GM18511 (cell line): ENCODE results near the gene SH3BGR.

Experiments
- ATAC-seq: cut with Tn5 transposase; IDR thresholded peaks from one replicate; pipeline ENCODE4 v1.9.1; 2021; ENCODE audit warnings: mild to moderate bottlenecking, moderate library complexity; ENCODE audit not compliant: unreplicated experiment

Gene SH3BGR

DNA sequence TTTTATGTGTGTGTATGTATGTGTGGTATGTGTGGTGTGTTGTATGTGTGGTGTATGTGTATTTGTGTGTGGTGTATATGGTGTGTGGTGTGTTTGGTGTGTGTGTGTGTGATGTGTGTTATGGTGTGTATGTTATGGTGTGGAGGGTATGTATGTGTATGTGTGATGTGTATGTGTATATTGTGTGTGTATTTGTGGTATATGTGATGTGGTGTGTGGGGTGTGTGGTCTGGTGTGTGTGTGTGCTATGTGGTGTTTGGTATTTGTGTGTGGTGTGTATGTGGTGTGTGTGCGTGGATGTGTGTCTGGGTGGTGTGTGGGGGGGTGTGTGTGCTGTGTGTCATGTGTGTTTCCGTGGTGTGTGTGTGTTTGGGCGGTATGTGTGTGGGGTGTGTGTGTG lies 59.3 kb downstream of the SH3BGR start:
- ATAC-seq = no peak

DNA sequence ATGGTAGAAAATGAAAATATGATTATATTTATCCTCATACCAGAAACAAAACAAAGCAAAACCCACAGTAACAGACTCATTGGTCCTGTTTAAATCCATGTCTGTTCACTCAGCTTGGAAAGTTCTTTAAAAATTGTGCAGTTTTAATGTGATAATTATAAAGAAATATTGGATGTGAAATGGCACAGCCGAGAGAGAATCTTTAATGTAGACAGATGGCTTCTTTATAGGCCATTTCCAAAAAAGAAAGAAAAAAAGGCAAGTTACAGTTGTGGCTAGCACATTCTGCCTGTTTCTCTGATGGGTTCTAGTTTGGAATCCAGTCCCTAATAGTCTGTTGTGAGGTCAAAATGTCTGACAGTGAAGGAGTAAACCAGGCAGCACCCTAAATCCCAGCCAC lies 62.0 kb downstream of the SH3BGR start:
- ATAC-seq = no peak

GRCh38 chr21:39515684-39516472 lies 64.1 kb downstream of the SH3BGR start:
- ATAC-seq = no peak

DNA sequence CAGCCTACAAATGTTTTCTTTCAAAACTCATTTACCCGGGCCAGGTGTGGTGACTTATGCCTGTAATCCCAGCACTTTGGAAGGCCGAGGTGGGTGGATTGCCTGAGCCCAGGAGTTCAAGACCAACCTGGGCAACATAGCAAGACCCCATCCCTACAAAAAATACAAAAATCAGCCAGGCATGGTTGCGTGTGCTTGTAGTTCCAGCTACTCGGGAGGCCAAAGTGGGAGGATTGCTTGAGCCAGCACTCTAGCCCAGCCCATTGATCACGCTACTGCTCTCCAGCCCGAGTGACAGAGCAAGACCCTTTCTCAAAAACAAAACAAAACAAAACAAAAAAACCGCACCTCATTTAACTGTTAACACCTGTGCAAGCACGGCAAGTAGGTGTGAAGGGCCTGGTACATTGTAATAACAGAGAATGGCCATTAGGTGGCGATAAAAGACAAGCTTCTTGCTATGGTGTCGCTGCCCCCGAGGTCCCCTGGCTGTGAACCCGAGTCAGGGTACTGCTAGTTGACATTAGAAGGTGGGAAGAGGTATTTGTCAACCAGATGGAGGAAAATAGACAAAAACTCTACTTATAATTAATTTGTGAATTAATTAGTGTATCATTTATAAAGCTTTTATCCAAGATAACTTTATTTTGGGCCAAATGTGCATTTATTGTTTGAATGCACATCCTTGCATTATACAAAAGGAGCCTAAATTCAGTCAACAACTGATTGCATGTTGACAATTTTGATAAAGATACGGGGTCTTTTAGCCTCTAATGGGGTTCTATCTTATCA lies 66.5 kb downstream of the SH3BGR start:
- ATAC-seq = peak; percentile 79

DNA sequence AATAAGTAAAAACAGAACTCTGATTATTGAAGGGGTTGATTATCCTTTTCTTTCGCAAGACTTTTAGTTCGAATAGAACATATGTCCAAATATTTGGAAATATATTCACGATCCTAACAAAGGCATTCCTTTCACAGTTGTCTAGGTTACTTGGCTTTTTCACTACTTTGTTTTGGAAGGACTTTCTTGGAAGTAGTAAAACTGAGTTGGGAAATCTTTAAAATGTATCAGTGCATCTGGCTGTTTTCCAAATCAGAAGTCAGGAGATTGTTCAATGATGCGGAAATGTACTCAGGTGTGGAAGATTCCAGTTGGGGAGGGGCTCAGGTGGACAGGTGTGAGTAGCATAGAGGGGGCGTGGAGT lies 67.1 kb downstream of the SH3BGR start:
- no peak for ATAC-seq

DNA sequence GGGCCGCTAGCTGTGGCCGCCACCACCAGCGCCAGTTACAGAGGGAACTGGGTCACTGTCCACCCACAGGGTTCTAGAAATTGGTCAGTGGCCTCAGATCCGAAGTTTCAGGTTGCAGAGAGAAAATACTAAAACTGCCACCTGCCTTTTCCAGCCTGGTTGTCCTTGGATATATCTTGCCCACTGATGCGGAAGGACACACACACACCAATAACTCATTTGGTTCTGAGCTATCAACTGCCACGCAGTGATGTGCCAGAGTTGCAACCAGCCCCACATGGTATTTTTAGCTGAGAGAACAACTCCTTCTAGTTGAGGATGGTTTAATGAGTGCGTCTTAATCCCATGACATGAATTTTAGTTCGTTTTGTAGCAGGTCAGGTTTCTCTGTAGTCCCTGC lies 68.1 kb downstream of the SH3BGR start:
- ATAC-seq = no peak

GRCh38 chr21:39523399-39523798 lies 71.6 kb downstream of the SH3BGR start:
- ATAC-seq = no peak

DNA sequence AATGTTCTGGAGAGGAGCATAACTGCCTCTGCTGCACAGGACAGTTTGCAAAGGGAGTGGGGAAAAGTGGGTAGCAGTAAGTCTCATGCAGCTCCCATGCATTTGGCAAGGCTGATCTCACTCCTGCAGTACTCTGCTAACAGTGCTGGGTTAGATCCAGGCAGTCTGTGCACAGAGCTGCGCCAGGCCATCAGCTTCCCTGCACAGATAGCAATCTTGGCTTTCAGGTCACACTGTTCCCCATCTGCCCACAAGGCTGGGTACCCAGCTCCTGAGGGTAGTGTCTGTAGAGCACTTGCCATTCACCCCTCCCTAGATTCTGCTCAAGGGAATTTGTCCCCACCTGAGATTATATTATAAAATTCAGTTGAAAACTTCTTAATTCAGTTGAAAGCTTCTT lies 72.1 kb downstream of the SH3BGR start:
- ATAC-seq = no peak

DNA sequence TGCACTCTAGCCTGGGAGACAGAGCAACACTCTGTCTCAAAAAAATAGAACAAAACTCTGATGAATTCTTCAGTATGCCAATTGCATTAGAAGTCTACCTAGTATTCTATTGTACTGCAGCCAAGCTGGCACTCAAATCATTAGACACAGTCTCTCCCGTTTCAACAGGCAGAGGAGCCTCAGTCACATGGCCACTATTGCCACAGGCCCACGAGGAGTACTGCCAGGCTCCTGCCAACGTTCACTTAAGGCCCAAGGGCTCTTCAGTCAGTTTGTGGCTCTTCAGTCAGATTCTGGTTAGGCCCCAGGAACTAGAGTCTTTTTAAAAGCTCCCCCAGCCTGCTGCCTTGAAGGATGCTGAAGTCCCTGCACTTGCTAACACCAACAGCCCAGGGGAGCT lies 73.4 kb downstream of the SH3BGR start:
- no peak for ATAC-seq

GRCh38 chr21:39525601-39526000 lies 73.8 kb downstream of the SH3BGR start:
- no peak for ATAC-seq

- no peak for ATAC-seq
Measured at GRCh38 chr21:39527067-39527595, 75.4 kb downstream of the SH3BGR start.

DNA sequence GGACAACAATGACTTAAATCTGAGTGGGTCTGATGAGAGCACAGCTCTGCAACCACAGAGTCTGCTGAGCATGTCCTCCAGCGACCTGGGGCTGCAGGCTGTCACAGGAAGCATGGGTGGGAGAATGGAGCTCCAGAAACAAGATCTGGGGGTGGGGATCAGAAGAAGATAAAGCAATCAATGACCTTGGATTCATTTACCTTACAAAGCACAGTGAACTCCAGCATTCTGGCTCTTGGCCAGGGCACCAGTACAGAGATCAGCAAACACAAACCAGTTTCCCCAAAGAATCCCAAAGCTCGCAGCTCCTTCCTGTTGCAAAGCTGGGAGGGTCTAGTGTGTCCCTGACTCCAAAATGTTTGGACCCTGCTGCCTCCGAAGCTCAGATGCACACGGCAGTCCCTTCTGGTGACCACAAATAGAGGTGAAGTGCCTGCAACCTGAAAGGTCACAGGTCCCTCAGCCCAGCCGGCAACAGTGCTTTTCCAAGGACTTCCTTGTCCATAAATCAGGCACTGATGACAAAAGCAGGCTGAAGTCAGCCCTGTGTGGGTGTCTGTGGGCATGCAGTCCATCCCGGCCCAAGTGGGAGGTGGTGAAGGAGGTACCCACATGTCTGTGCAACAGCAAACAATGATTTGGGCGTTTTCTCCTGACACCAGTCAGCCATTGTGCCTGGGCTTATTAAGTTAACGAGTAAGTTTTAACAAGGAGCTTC lies 76.1 kb downstream of the SH3BGR start:
- ATAC-seq = no peak

DNA sequence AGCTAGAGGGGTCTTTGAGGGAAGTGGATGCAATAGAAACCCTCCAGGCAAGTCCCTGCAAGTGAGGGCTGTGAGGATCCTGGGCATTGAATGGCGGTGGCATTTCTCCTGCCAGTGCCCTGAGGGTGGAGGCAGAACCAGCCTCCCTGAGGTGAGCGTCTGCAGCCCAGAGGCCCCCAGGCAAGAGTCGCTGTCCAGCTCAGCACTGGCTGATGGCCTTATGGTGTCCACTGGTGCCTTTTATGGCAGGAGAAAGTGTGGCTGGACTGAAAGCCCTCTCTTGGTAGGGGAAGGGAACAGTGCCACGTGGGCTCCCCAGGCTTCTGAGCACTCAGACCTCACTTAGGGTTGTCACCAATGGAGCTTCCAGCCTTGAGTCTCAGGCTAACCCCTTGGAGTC lies 77.3 kb downstream of the SH3BGR start:
- no peak for ATAC-seq

- no peak for ATAC-seq
Measured at GRCh38 chr21:39531064-39531463, 79.3 kb downstream of the SH3BGR start.

DNA sequence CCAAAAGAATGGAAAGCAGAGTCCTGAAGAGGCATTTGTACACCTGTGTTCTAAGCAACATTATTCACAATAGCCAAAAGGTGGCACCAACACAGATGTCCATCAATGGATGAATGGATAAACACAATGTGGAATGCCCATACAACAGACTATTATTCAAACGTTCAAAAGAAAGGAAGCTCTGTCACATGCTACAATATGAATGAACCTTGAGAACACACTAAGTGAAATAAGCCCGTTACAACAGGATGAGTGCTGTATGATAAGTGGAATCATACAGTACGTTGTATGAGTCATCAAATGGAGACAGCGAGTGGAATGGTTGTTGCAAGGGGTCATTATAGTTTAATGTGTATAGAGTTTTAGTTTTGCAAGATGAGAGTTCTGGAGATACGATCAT lies 80.1 kb downstream of the SH3BGR start:
- no peak for ATAC-seq

- no peak for ATAC-seq
Measured at GRCh38 chr21:39533545-39534380, 82.0 kb downstream of the SH3BGR start.

DNA sequence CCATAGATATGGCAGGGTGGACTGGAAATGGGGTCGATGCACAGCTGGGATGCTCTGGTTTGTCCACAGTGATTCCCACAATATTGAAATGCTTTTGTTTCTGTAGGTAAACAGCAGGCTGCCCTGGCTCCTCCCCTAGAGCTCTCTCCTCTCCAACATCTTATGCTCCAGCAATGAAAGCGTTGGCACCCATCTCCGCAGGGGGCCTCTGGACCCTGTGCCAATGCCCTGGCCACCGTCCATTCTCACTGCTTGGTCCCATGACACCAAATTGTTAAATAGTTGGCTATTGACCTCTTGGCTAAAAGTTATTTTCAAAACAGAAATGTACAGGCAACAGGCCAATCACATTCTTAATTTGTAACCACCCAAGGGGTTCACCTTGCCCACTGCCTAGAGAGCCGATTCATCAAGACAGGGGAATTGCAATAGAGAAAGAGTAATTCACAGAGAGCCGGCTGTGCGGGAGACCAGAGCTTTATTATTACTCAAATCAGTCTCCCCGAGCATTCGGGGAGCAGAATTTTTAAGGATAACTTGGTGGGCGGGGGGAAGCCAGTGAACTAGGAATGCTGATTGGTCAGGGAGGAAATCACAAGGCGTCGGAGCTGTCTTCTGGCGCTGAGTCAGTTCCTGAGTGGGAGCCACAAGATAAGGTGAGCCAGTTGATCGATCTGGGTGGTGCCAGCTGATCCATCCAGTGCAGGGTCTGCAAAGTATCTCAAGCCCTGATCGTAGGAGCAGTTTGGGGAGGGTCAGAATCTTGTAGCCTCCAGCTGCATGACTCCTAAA lies 84.1 kb downstream of the SH3BGR start:
- no peak for ATAC-seq

DNA sequence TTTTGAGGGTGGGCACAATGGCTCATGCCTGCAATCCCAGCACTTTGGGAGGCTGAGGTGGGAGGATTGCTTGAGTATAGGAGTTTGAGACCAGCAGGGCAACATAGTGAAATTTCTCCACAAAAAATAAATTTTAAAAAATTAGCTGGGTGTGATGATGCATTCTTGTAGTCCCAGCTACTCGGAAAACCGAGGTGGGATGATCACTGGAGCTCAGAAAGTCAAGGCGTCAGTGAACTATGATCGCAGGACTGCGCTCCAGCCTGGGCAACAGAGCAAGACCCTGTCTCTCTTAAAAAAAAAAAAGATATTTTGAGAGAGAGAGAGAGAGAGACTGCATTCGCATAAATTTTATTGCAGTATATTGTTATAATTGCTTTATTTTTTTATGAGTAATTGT lies 85.1 kb downstream of the SH3BGR start:
- no peak for ATAC-seq

GRCh38 chr21:39537571-39537970 lies 85.8 kb downstream of the SH3BGR start:
- ATAC-seq = no peak
